ENCODE results near the gene ALDH3B1. TPM values are rescaled to one million over a fixed set of nuclear protein-coding genes. Genes with fewer than 3 reads are reported as not detected.

ALDH3B1 gene
- total and polyA plus RNA-seq, 9 of the 15 experiments (the other 6 are each of a cell fraction or from before 2014, with no cell fraction given) = 0.01 to 0.35 (median 0.07) TPM; not detected in 2

DNA sequence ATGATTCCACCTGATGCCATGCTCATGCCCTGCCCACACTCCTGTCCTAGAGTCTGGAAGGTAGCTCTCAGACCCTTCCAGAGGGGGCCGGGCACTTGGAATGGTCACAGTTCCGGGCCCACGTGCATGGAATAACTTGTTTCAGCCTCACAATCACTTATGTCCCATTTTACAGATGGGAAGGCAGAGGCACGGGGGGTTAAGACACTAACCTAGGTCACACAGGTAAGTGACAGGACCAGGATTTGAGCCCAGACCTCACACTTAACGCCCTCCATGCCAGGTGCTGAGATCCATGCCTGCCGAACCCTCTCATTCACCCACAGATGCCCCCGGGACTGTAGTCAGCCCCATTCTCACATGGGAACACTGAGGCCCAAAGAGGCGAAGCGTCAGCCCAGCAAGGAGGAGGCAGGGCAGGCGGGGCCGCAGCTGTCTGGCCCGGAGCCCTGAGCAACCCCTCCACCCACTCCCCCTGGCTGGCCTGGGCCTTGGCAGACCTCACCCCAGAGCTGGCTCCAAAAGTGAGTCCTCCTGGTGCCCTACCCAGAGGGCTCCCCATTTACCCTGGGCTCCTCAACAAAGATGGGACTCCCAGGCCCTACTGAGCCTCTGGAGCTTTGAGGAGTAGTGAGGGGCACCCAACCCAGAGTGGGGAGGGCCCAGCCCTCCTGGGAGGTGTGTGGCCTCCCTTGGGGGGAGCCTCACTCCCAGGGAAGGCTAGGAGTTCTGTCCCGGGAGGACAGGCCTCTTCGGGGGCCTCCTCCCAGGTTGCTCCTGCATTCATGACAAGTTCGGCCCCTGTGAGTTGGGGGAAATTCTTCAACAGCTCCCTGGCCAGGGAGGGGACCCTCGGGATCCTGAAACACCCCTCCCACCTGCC, 2.4 kb upstream of the ALDH3B1 start (continued):
- TF ChIP-seq BCOR (IDR thresholded peaks at IDR 0.05) (peak; percentile 92), SRSF1 (IDR thresholded peaks at IDR 0.05; ENCODE audit: low read depth, low read length) (no peak), ZNF217 (CRISPR knock-in tag; IDR thresholded peaks at IDR 0.05) (no peak), FOSL1 (tag; conservative IDR thresholded peaks at IDR 0.05) (no peak)

GRCh38 chr11:68008381-68009337, 1.5 kb upstream of the ALDH3B1 start:
- no TSS peak for BruUV-seq (replicated peaks)
- FAIRE-seq = no peak
- intact Hi-C loops (cut with micrococcal nuclease) = loop anchor here (1.0 to 5.0 kb wide), 2 partner anchors 198 to 289 kb away; no protein-coding TSS in a partner anchor
- TF ChIP-seq NR2C2 (CRISPR knock-in tag; IDR thresholded peaks at IDR 0.05) (0 out of 2 replicates have a peak, but pooled peaks have one; percentile 3), NR2C2 (tag; IDR thresholded peaks at IDR 0.05) (no peak), L3MBTL2 (IDR thresholded peaks at IDR 0.05) (no peak), POLR2A (conservative IDR thresholded peaks at IDR 0.05) (no peak), GATA2 (CRISPR knock-in tag; IDR thresholded peaks at IDR 0.05) (no peak), NFYB (IDR thresholded peaks at IDR 0.05; ENCODE audit: extremely low read depth, insufficient read length) (no peak), ZHX1 (conservative IDR thresholded peaks at IDR 0.05; ENCODE audit: low read length) (no peak), NR2F6 (CRISPR knock-in tag; IDR thresholded peaks at IDR 0.05) (no peak), ZNF740 (CRISPR knock-in tag; IDR thresholded peaks at IDR 0.05) (peak; percentile 68; the same call in 1 of the 2 replicates), ZNF740 (tag; IDR thresholded peaks at IDR 0.05) (no peak), CBX3 (IDR thresholded peaks at IDR 0.05; ENCODE audit: borderline replicate concordance in 1 of 2, low read length in 2 of 2) (no peak)

More at GRCh38 chr11:68008381-68009337, 1.5 kb upstream of the ALDH3B1 start:
- ChIA-PET POLR2A (interaction anchor here (0.6 to 1.3 kb wide), 4 partner anchors 10 to 225 kb away, joined by 3 to 6 read pairs (median 3); no protein-coding TSS in a partner anchor), CTCF (ENCODE audit: low intra/inter-chr PET ratio) (interaction anchor here (1.5 to 1.6 kb wide), 2 partner anchors 12 to 289 kb away, joined by 3 to 5 read pairs; no protein-coding TSS in a partner anchor)
- Histone ChIP-seq H3K4me3 (no peak overlapping the region), H3K9ac (ENCODE audit: insufficient read depth in 1 of 2, low read depth in 2 of 2, low read length in 2 of 2) (peak overlapping the region in 1 of 2 experiments; percentile 17; a peak in 1 of 4 replicates), H3K9me1 (ENCODE audit: control insufficient read depth, insufficient read depth, low read length) (no peaks in the 10 kb centered on the region), H3K27me3 (ENCODE audit: control insufficient read depth in 2 of 2, insufficient read depth in 2 of 2, low read length in 2 of 2) (no peaks in the 10 kb centered on the region), H3K4me1 (replicated peaks in 1 of 2; ENCODE audit: control insufficient read depth in 2 of 2, insufficient read depth in 2 of 2, low read length in 2 of 2) (peaks cover 31 to 63% of the 10 kb centered on the region in 2 experiments), H3K27ac (ENCODE audit: extremely low read depth, low read depth, low read length) (peak overlapping the region; percentile 49; the same call in 1 of the 3 replicates), H2AFZ (ENCODE audit: low read depth, low read length) (peak overlapping the region; percentile 96; the same call in 1 of the 2 replicates), H3K36me3 (ENCODE audit: control insufficient read depth, insufficient read depth, low read length) (no peaks in the 10 kb centered on the region), H3K9me3 (replicated peaks; ENCODE audit: control insufficient read depth, insufficient read depth, low read depth, low read length) (no peaks in the 10 kb centered on the region), H3K79me2 (ENCODE audit: control insufficient read depth, insufficient read depth, low read length) (no peaks in the 10 kb centered on the region), H3K4me2 (ENCODE audit: insufficient read depth, low read length) (peak overlapping the region; percentile 71), H4K20me1 (replicated peaks; ENCODE audit: control insufficient read depth, insufficient read depth, low read length) (no peaks in the 10 kb centered on the region)
- WGBS (ENCODE audit: insufficient coverage, low coverage, missing lambda C conversion rate) = 74% methylated on average over 18 of the region's 27 CpGs
- no peak for DNase-seq (ENCODE audit: extremely low read depth in 1 of 4, low spot score in 3 of 4)
- ATAC-seq = no peak
- in situ Hi-C loops (cut with MboI) = no loop called here

Measured in K562 (cell line).